Neural cell (in vitro differentiated cells): ENCODE data around the gene PCDH18. TPM values are rescaled to one million over a fixed set of nuclear protein-coding genes. Genes with fewer than 3 reads are reported as not detected.

Source experiments
- H2AFZ ChIP-seq: fragments of 200-600, 300-800 bp; sonication (generic), shearing (Covaris generic); 2 replicates; pipeline ENCODE4 v1.6.0; 2014; ENCODE audit warnings: low read depth, mild to moderate bottlenecking, antibody characterized with exemption, low read length, moderate library complexity
- H3F3A ChIP-seq: fragments of 200-600 bp; shearing (Covaris generic); 2 replicates; pipeline ENCODE4 v1.6.1; 2016; ENCODE audit warnings: mild to moderate bottlenecking, moderate library complexity, mixed read lengths, antibody characterized with exemption, low read length; ENCODE audit not compliant: insufficient read depth, poor library complexity, severe bottlenecking
- H3K27ac ChIP-seq: fragments of 200-600, 300-800 bp; sonication (generic), shearing (Covaris generic); 2 replicates; pipeline ENCODE4 v1.5.1; 2014; ENCODE audit warnings: mild to moderate bottlenecking, low read length, moderate library complexity
- H3K27me3 ChIP-seq: fragments of 300-800, 200-600 bp; sonication (generic), shearing (Covaris generic); 2 replicates; pipeline ENCODE4 v1.6.0; 2014; ENCODE audit warnings: mild to moderate bottlenecking, low read depth, low read length, moderate library complexity; ENCODE audit not compliant: insufficient read depth
- H3K36me3 ChIP-seq: fragments of 300-800, 200-600 bp; sonication (generic), shearing (Covaris generic); 2 replicates; pipeline ENCODE4 v1.5.1; 2014; ENCODE audit warnings: mild to moderate bottlenecking, antibody characterized with exemption, low read length, moderate library complexity; ENCODE audit not compliant: insufficient read depth
- H3K4me2 ChIP-seq: fragments of 300-800, 200-600 bp; sonication (generic), shearing (Covaris generic); 2 replicates; pipeline ENCODE4 v1.6.0; 2014; ENCODE audit warnings: mild to moderate bottlenecking, low read length
- H3K4me3 ChIP-seq: fragments of 300-800, 200-600 bp; sonication (generic), shearing (Covaris generic); 2 replicates; pipeline ENCODE4 v1.5.1; 2014; ENCODE audit warnings: mild to moderate bottlenecking, low read length, moderate library complexity
- H3K79me2 ChIP-seq: fragments of 200-600 bp; shearing (Covaris generic); replicated peaks from 2 replicates; pipeline ENCODE4 v1.6.0; 2014; ENCODE audit warnings: mild to moderate bottlenecking, low read length, moderate library complexity; ENCODE audit not compliant: insufficient read depth
- H3K9ac ChIP-seq: fragments of 300-800, 200-600 bp; sonication (generic), shearing (Covaris generic); 2 replicates; pipeline ENCODE4 v1.6.1; 2016; ENCODE audit warnings: mild to moderate bottlenecking, low read length, mixed read lengths
- H3K9me2 ChIP-seq: fragments of 200-600 bp; shearing (Covaris generic); 2 replicates; pipeline ENCODE4 v1.6.1; 2016; ENCODE audit warnings: mild to moderate bottlenecking, low read length, mixed read lengths; ENCODE audit not compliant: insufficient read depth
- H3K9me3 ChIP-seq: fragments of 200-600, 300-800 bp; sonication (generic), shearing (Covaris generic); 2 replicates; pipeline ENCODE4 v1.6.1; 2016; ENCODE audit warnings: mild to moderate bottlenecking, mixed run types, low read length, moderate library complexity, mixed read lengths
- H4K20me1 ChIP-seq: fragments of 200-600 bp; shearing (Covaris generic); 2 replicates; pipeline ENCODE4 v1.6.1; 2016; ENCODE audit warnings: mild to moderate bottlenecking, mixed run types; ENCODE audit not compliant: insufficient read depth
- EP300 ChIP-seq: fragments of 450-650 bp; conservative IDR thresholded peaks from 2 replicates; pipeline ENCODE4 v1.6.1; 2014; ENCODE audit warnings: antibody characterized with exemption, mild to moderate bottlenecking, moderate library complexity; ENCODE audit not compliant: poor library complexity, severe bottlenecking
- EZH2 ChIP-seq: fragments of 200-600, 300-800 bp; shearing (Covaris generic), sonication (generic); IDR thresholded peaks from 2 replicates; pipeline ENCODE4 v1.6.1; 2014; ENCODE audit warnings: antibody characterized with exemption, low read length, borderline replicate concordance, mild to moderate bottlenecking; ENCODE audit not compliant: insufficient read depth, poor library complexity, severe bottlenecking
- MXI1 ChIP-seq: fragments of 450-650 bp; conservative IDR thresholded peaks from 2 replicates; pipeline ENCODE4 v1.6.1; 2014; ENCODE audit warnings: antibody characterized with exemption, mild to moderate bottlenecking; ENCODE audit not compliant: poor library complexity, severe bottlenecking
- POLR2AphosphoS5 ChIP-seq: IDR thresholded peaks from 2 replicates; pipeline ENCODE4 v1.6.1; 2012
- RAD21 ChIP-seq: fragments of 450-650 bp; conservative IDR thresholded peaks from 2 replicates; pipeline ENCODE4 v1.6.1; 2014; ENCODE audit warnings: antibody characterized with exemption, mild to moderate bottlenecking, moderate library complexity
- SMC3 ChIP-seq: fragments of 450-650 bp; conservative IDR thresholded peaks from 2 replicates; pipeline ENCODE4 v1.6.1; 2014; ENCODE audit warnings: antibody characterized with exemption, mild to moderate bottlenecking, moderate library complexity; ENCODE audit not compliant: poor library complexity
- TAF1 ChIP-seq: IDR thresholded peaks from 2 replicates; pipeline ENCODE4 v1.6.1; 2012; ENCODE audit warnings: low read depth
- polyA plus RNA-seq: library from polyadenylated mRNA; depleted of rRNA; stranded (reverse); fragments of >200 nt; gene quantifications from 2 replicates; pipeline ENCODE4 v1.2.3, GENCODE V29; 2014
- TF ChIP-seq, protein P1 (sequence below): IDR thresholded peaks from 2 replicates; pipeline ENCODE4 v1.6.1; 2012; ENCODE audit warnings: borderline replicate concordance
- TF ChIP-seq, protein P2 (sequence below): fragments of 450-650 bp; IDR thresholded peaks from 2 replicates; pipeline ENCODE4 v1.5.1; 2014; ENCODE audit warnings: antibody characterized with exemption, mild to moderate bottlenecking, moderate library complexity; ENCODE audit not compliant: poor library complexity, severe bottlenecking

PCDH18 gene
- polyA plus RNA-seq, 1 donor from 2014 or later: 0.09 TPM

DNA sequence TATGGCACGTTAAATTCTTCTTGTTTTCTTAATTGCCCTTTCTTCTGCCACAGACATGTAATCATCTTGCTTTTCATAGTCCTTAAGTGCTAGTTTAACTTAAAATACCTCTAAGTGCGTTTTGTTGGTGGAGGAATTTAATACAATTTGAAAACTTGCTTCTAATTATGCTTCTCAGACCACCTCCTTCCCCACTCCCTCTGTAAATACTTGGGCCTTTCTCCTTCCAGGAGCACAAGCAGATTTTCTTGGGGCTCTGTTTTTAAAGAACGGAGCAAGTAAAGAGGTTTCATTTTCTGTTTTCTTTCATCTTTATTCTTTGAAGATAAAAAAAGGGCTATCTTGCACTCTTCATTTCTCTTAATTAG lies 559 bp upstream of the PCDH18 start:
- Histone ChIP-seq H3K27me3 (peaks cover 6% of the 10 kb centered on the region), H4K20me1 (no peaks in the 10 kb centered on the region), H3F3A (no peaks in the 10 kb centered on the region), H3K79me2 (peaks cover 7% of the 10 kb centered on the region), H3K9ac (no peak overlapping the region), H3K4me2 (no peak overlapping the region), H3K4me3 (peak overlapping the region; percentile 64), H3K27ac (no peak overlapping the region), H2AFZ (no peak overlapping the region), H3K9me2 (no peaks in the 10 kb centered on the region), H3K9me3 (no peaks in the 10 kb centered on the region), H3K36me3 (no peaks in the 10 kb centered on the region)
- TF ChIP-seq EP300 (no peak), RAD21 (no peak), EZH2 (no peak), TAF1 (no peak), SMC3 (no peak), POLR2AphosphoS5 (no peak), MXI1 (no peak)
- TF ChIP-seq, protein P1, sequence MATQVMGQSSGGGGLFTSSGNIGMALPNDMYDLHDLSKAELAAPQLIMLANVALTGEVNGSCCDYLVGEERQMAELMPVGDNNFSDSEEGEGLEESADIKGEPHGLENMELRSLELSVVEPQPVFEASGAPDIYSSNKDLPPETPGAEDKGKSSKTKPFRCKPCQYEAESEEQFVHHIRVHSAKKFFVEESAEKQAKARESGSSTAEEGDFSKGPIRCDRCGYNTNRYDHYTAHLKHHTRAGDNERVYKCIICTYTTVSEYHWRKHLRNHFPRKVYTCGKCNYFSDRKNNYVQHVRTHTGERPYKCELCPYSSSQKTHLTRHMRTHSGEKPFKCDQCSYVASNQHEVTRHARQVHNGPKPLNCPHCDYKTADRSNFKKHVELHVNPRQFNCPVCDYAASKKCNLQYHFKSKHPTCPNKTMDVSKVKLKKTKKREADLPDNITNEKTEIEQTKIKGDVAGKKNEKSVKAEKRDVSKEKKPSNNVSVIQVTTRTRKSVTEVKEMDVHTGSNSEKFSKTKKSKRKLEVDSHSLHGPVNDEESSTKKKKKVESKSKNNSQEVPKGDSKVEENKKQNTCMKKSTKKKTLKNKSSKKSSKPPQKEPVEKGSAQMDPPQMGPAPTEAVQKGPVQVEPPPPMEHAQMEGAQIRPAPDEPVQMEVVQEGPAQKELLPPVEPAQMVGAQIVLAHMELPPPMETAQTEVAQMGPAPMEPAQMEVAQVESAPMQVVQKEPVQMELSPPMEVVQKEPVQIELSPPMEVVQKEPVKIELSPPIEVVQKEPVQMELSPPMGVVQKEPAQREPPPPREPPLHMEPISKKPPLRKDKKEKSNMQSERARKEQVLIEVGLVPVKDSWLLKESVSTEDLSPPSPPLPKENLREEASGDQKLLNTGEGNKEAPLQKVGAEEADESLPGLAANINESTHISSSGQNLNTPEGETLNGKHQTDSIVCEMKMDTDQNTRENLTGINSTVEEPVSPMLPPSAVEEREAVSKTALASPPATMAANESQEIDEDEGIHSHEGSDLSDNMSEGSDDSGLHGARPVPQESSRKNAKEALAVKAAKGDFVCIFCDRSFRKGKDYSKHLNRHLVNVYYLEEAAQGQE: no peak
- TF ChIP-seq, protein P2, sequence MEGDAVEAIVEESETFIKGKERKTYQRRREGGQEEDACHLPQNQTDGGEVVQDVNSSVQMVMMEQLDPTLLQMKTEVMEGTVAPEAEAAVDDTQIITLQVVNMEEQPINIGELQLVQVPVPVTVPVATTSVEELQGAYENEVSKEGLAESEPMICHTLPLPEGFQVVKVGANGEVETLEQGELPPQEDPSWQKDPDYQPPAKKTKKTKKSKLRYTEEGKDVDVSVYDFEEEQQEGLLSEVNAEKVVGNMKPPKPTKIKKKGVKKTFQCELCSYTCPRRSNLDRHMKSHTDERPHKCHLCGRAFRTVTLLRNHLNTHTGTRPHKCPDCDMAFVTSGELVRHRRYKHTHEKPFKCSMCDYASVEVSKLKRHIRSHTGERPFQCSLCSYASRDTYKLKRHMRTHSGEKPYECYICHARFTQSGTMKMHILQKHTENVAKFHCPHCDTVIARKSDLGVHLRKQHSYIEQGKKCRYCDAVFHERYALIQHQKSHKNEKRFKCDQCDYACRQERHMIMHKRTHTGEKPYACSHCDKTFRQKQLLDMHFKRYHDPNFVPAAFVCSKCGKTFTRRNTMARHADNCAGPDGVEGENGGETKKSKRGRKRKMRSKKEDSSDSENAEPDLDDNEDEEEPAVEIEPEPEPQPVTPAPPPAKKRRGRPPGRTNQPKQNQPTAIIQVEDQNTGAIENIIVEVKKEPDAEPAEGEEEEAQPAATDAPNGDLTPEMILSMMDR: no peak

DNA sequence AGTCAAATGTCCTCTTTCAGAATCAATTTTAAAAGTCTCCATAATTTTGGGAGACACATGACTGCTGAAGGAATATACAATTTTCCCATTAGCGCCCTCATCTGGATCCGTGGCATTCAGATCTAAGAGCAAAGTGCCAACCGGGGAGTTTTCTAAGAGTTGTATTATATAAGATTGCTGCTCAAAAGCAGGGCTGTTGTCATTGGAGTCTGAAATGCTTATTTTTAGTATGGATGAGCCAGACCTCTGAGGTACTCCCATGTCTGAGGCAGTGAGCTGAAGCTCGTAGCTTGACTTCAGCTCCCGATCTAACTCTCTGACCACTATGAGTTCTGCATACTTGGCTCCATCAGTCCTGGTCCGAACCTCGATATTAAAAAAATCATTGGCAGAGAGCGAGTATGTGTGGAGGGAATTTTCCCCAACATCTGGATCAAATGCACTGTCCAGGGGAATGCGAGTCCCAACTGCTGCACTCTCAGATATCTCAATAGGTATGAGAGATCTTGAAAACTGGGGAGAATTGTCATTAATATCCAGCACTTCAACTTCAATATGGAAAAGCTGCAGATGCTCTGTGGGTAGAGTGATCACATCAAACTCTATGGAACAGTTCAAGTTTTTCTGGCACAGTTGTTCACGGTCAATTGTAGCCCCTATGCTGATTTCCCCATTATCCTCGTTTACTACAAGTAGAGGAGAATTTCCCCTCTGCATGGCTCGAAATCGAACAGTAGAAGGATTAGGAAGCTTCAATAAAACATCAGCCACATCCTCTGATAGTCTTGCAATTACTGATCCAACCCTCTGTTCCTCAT lies 917 bp downstream of the PCDH18 start:
- peak overlapping the region; percentile 53 for H3K4me2 ChIP-seq
- peaks cover 7% of the 10 kb centered on the region for H3K79me2 ChIP-seq
- TF ChIP-seq MXI1 (no peak), TAF1 (no peak), SMC3 (no peak), POLR2AphosphoS5 (no peak), EP300 (no peak)
- TF ChIP-seq, protein P2: no peak
- H3K9me2 ChIP-seq: no peaks in the 10 kb centered on the region
- no peak overlapping the region for H3K9ac ChIP-seq
- no peaks in the 10 kb centered on the region for H4K20me1 ChIP-seq
- peaks cover 6% of the 10 kb centered on the region for H3K27me3 ChIP-seq
- H3K4me3 ChIP-seq: peak overlapping the region; percentile 64
- no peaks in the 10 kb centered on the region for H3F3A ChIP-seq
- H3K36me3 ChIP-seq: no peaks in the 10 kb centered on the region
- no peak overlapping the region for H3K27ac ChIP-seq
- no peaks in the 10 kb centered on the region for H3K9me3 ChIP-seq
- no peak overlapping the region for H2AFZ ChIP-seq
